B cell (primary cell): ENCODE results near the gene EEPD1. TPM values are rescaled to one million over a fixed set of nuclear protein-coding genes. Genes with fewer than 3 reads are reported as not detected.

ENCODE experiments used
- ATAC-seq: fragments of 200-7000 bp; cut with Tn5 transposase; one replicate; pipeline ENCODE4 v1.10.0; 2021; ENCODE audit warnings: low read depth, mild to moderate bottlenecking, moderate number of reproducible peaks, moderate library complexity
- CTCF ChIA-PET: fragments of 350-600 bp; sonication (Branson Sonifier 250); formaldehyde crosslinking; loops from one replicate; lab custom pipeline; 2021; ENCODE audit warnings: antibody characterized with exemption, inconsistent platforms; lab: Charles Lee
- POLR2A ChIA-PET: fragments of 350-600 bp; sonication (Branson Sonifier 250); formaldehyde crosslinking; loops from one replicate; lab custom pipeline; 2021; ENCODE audit warnings: antibody characterized with exemption; lab: Charles Lee
- DNase-seq: peaks from one replicate; pipeline ENCODE4 v3.0.0; 2013
- H2AFZ ChIP-seq: 2 replicates; pipeline ENCODE4 v1.6.1; 2012; ENCODE audit warnings: mild to moderate bottlenecking, low read depth, low read length; ENCODE audit not compliant: insufficient read depth, poor library complexity, severe bottlenecking
- H3K27ac ChIP-seq, 2 donors: 1 replicate in 1 of 2; 2 replicates in 1 of 2; pipeline ENCODE4 v1.5.1; 2012 to 2013; ENCODE audit warnings: low read length in 2 of 2, mild to moderate bottlenecking in 2 of 2, moderate library complexity in 1 of 2
- H3K27me3 ChIP-seq, 4 experiments: fragments of 200-600 bp in 1 of 4; sonication (generic) in 1 of 4; replicated peaks in 1 of 4; 1 replicate in 2 of 4; 2 replicates in 2 of 4; pipeline versions ENCODE4 v1.6.1 to v1.7.0; 2013 to 2016; ENCODE audit warnings: low read length in 3 of 4, mild to moderate bottlenecking in 2 of 4, mixed read lengths in 1 of 4, moderate library complexity in 1 of 4; ENCODE audit not compliant: insufficient read depth in 4 of 4, control insufficient read depth in 3 of 4; ENCODE audit errors: control extremely low read depth in 1 of 4
- H3K36me3 ChIP-seq, 2 experiments: replicated peaks in 1 of 2; 1 replicate in 1 of 2; 2 replicates in 1 of 2; pipeline versions ENCODE4 v1.6.1 to v1.7.1; 2013; ENCODE audit warnings: low read length in 1 of 2; ENCODE audit not compliant: insufficient read depth in 2 of 2, control insufficient read depth in 1 of 2; ENCODE audit errors: control extremely low read depth in 1 of 2, extremely low read depth in 1 of 2
- H3K4me1 ChIP-seq, 2 donors: fragments of 200-600 bp in 1 of 2; sonication (generic) in 1 of 2; 1 replicate in 1 of 2; 2 replicates in 1 of 2; pipeline versions ENCODE4 v1.5.1 to v1.6.1; 2013 to 2017; ENCODE audit warnings: low read length in 2 of 2; ENCODE audit not compliant: control insufficient read depth in 2 of 2, insufficient read depth in 2 of 2
- H3K4me2 ChIP-seq: replicated peaks from 2 replicates; pipeline ENCODE3; 2012; ENCODE audit warnings: mild to moderate bottlenecking, low read depth, low read length; ENCODE audit not compliant: poor library complexity, severe bottlenecking
- H3K4me3 ChIP-seq, 5 experiments: fragments of 200-600 bp in 1 of 5; sonication (generic) in 1 of 5; 1 replicate in 3 of 5; 2 replicates in 2 of 5; pipeline versions ENCODE4 v1.5.1 to v1.7.0; 2011 to 2016; ENCODE audit warnings: low read length in 4 of 5, mild to moderate bottlenecking in 4 of 5, low read depth in 2 of 5, control low read depth in 1 of 5, moderate library complexity in 1 of 5; ENCODE audit not compliant: insufficient read depth in 1 of 5; ENCODE audit errors: control extremely low read depth in 1 of 5, extremely low read depth in 1 of 5
- H3K79me2 ChIP-seq: fragments of 200-600 bp; sonication (generic); one replicate; pipeline ENCODE4 v1.6.0; 2016; ENCODE audit warnings: low read length; ENCODE audit not compliant: control insufficient read depth, insufficient read depth
- H3K9ac ChIP-seq: fragments of 200-600 bp; sonication (generic); 2 replicates; pipeline ENCODE4 v1.6.1; 2017; ENCODE audit warnings: mild to moderate bottlenecking, low read length, moderate library complexity
- H3K9me3 ChIP-seq, 3 donors: one replicate each; pipeline versions ENCODE4 v1.6.1 to v1.7.1; 2013; ENCODE audit warnings: low read length in 2 of 3; ENCODE audit not compliant: control insufficient read depth in 2 of 3, insufficient read depth in 1 of 3; ENCODE audit errors: control extremely low read depth in 1 of 3
- H4K20me1 ChIP-seq: 2 replicates; pipeline ENCODE4 v1.6.0; 2012; ENCODE audit warnings: mild to moderate bottlenecking, low read length; ENCODE audit not compliant: insufficient read depth, control insufficient read depth, poor library complexity, severe bottlenecking
- H3K27ac Mint-ChIP-seq: one replicate; pipeline ENCODE4 v1.8.0; 2021; ENCODE audit warnings: mixed read lengths
- H3K27me3 Mint-ChIP-seq: one replicate; pipeline ENCODE4 v1.8.0; 2021; ENCODE audit warnings: mixed read lengths
- H3K4me1 Mint-ChIP-seq: one replicate; pipeline ENCODE4 v1.8.0; 2021; ENCODE audit warnings: mixed read lengths
- H3K4me3 Mint-ChIP-seq: one replicate; pipeline ENCODE4 v1.8.0; 2021; ENCODE audit warnings: mixed read lengths
- H3K9me3 Mint-ChIP-seq: one replicate; pipeline ENCODE4 v1.8.0; 2022; ENCODE audit warnings: mixed read lengths; ENCODE audit not compliant: insufficient read depth
- EZH2 ChIP-seq: IDR thresholded peaks from 2 replicates; pipeline ENCODE4 v1.6.1; 2012; ENCODE audit warnings: borderline replicate concordance, low read depth, mild to moderate bottlenecking, moderate library complexity, low read length; ENCODE audit not compliant: insufficient read depth, poor library complexity, severe bottlenecking
- WGBS: methylation state at CpG from one replicate; pipeline ENCODE4 v1.1.5; 2013; ENCODE audit warnings: missing lambda C conversion rate; ENCODE audit not compliant: insufficient coverage; 5-methylcytosine and 5-hydroxymethylcytosine counted together
- intact Hi-C: fragments of 100-400 bp; cut with micrococcal nuclease; formaldehyde crosslinking; loops from one replicate; pipeline ENCODE4 v1.10.0; 2022
- polyA plus RNA-seq: library from polyadenylated mRNA; depleted of rRNA; stranded (reverse); fragments of >200 nt; gene quantifications from 2 replicates; pipeline ENCODE4 v1.2.3, GENCODE V29; 2012
- total RNA-seq, 2 donors: library from RNA; stranded (reverse); fragments of 120-200 nt in 1 of 2; gene quantifications; 1 replicate in 1 of 2; 2 replicates in 1 of 2; pipeline versions ENCODE4 v1.2.3 to v1.2.4, GENCODE V29; 2013 to 2022
- TF ChIP-seq, protein P1 (sequence below): fragments of 200-600 bp; IDR thresholded peaks from one replicate; pipeline ENCODE4 v1.8.0; 2022; ENCODE audit warnings: antibody characterized with exemption, mild to moderate bottlenecking

EEPD1 gene
- total and polyA plus RNA-seq, 2 donors (not counting 1 experiment from before 2014, with no cell fraction given): 0.49 to 4.1 TPM

DNA sequence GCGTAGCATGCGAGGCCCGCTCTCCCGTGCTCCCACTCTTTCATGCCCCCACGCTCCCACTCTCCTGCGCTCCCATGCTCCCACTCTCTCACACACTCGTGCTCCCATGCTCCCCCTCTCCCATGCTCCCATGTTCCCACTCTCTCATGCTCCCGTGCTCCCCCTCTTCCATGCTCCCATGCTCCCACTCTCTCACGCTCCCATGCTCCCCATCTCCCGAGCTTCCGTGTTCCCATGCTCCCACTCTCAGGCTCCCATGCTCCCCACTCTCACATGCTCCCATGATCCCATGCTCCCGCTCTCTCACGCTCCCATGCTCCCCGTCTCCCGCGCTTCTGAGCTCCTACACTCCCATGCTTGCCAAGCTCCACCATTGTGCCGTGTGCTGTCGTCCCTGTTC, 152.2 kb downstream of the EEPD1 start:
- H3K4me2 ChIP-seq: no peak overlapping the region
- ChIA-PET CTCF (interaction anchor here (3.8 kb wide), 1 partner anchor 14 kb away, joined by 14 read pairs; no protein-coding TSS in a partner anchor), POLR2A (no interaction called here)
- ATAC-seq (no peak), DNase-seq (no peak)
- no peak overlapping the region for H3K9ac ChIP-seq
- H3K79me2 ChIP-seq: no peaks in the 10 kb centered on the region
- H3K4me1 Mint-ChIP-seq: no peaks in the 10 kb centered on the region
- no peaks in the 10 kb centered on the region for H3K9me3 ChIP-seq
- 97% methylated on average over 18 of the region's 18 CpGs for WGBS
- no peak overlapping the region for H2AFZ ChIP-seq
- H3K4me3 ChIP-seq: no peak overlapping the region
- no peaks in the 10 kb centered on the region for H4K20me1 ChIP-seq
- no peak for TF ChIP-seq EZH2
- TF ChIP-seq, protein P1, sequence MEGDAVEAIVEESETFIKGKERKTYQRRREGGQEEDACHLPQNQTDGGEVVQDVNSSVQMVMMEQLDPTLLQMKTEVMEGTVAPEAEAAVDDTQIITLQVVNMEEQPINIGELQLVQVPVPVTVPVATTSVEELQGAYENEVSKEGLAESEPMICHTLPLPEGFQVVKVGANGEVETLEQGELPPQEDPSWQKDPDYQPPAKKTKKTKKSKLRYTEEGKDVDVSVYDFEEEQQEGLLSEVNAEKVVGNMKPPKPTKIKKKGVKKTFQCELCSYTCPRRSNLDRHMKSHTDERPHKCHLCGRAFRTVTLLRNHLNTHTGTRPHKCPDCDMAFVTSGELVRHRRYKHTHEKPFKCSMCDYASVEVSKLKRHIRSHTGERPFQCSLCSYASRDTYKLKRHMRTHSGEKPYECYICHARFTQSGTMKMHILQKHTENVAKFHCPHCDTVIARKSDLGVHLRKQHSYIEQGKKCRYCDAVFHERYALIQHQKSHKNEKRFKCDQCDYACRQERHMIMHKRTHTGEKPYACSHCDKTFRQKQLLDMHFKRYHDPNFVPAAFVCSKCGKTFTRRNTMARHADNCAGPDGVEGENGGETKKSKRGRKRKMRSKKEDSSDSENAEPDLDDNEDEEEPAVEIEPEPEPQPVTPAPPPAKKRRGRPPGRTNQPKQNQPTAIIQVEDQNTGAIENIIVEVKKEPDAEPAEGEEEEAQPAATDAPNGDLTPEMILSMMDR: no peak
- H3K27ac ChIP-seq: no peak overlapping the region
- intact Hi-C loops: no loop called here
- no peak overlapping the region for H3K4me3 Mint-ChIP-seq
- H3K36me3 ChIP-seq: no peaks in the 10 kb centered on the region
- no peaks in the 10 kb centered on the region for H3K27me3 Mint-ChIP-seq
- H3K27me3 ChIP-seq: no peaks in the 10 kb centered on the region
- H3K4me1 ChIP-seq: no peaks in the 10 kb centered on the region
- no peak overlapping the region for H3K27ac Mint-ChIP-seq
- no peaks in the 10 kb centered on the region for H3K9me3 Mint-ChIP-seq

DNA sequence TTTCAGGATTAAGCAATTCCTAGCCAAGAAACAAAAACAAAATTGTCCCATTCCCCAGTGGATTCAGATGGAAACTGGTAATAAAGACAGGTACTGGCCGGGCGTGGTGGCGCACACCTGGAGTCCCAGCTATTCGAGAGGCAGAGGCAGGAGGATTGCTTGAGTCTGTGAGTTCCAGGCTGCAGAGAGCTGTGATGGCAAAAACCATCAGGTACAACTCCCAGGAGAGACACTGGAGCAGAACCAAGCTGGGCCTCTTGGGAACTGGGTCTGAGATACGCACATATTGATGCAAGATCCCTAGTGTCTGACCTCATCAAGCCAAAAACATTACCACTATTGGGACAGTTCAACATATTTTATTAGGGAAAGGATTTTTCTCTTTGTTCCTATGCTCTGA, 152.6 kb downstream of the EEPD1 start:
- Histone ChIP-seq H3K4me2 (no peak overlapping the region), H3K4me3 (no peak overlapping the region), H3K9me3 (no peaks in the 10 kb centered on the region), H2AFZ (no peak overlapping the region), H4K20me1 (no peaks in the 10 kb centered on the region), H3K27me3 (no peaks in the 10 kb centered on the region), H3K36me3 (no peaks in the 10 kb centered on the region), H3K4me1 (no peaks in the 10 kb centered on the region), H3K79me2 (no peaks in the 10 kb centered on the region), H3K27ac (no peak overlapping the region), H3K9ac (no peak overlapping the region)
- ChIA-PET CTCF (interaction anchor here (3.8 kb wide), 1 partner anchor 13 kb away, joined by 14 read pairs; no protein-coding TSS in a partner anchor), POLR2A (no interaction called here)
- DNase-seq (no peak), ATAC-seq (no peak)
- Mint-ChIP-seq H3K27ac (no peak overlapping the region), H3K27me3 (no peaks in the 10 kb centered on the region), H3K4me3 (no peak overlapping the region), H3K4me1 (no peaks in the 10 kb centered on the region), H3K9me3 (no peaks in the 10 kb centered on the region)
- intact Hi-C loops: no loop called here
- WGBS: 97% methylated on average over 4 of the region's 5 CpGs
- TF ChIP-seq, protein P1: no peak
- TF ChIP-seq EZH2: no peak
